Loucy (cell line): ENCODE measurements around the gene KDR.

Experiments
- H2AFZ ChIP-seq: fragments of 200-600 bp; sonication (generic); 2 replicates; pipeline ENCODE4 v1.6.0; 2016; ENCODE audit warnings: antibody characterized with exemption, mild to moderate bottlenecking, low read length, moderate library complexity
- H3F3A ChIP-seq: fragments of 200-600 bp; 2 replicates; pipeline ENCODE4 v1.6.0; 2016; ENCODE audit warnings: antibody characterized with exemption, low read depth, mild to moderate bottlenecking
- H3K27me3 ChIP-seq: fragments of 200-600 bp; sonication (generic); 2 replicates; pipeline ENCODE4 v1.6.1; 2014; ENCODE audit warnings: low read length, mild to moderate bottlenecking; ENCODE audit not compliant: insufficient read depth, poor library complexity, severe bottlenecking
- H3K36me3 ChIP-seq: fragments of 200-600 bp; sonication (generic); 2 replicates; pipeline ENCODE4 v1.6.1; 2016; ENCODE audit warnings: low read length; ENCODE audit not compliant: insufficient read depth
- H3K4me1 ChIP-seq: fragments of 200-600 bp; sonication (generic); 2 replicates; pipeline ENCODE4 v1.5.1; 2014; ENCODE audit warnings: low read length, mild to moderate bottlenecking; ENCODE audit not compliant: insufficient read depth, poor library complexity, severe bottlenecking
- H3K4me2 ChIP-seq: fragments of 200-600 bp; sonication (generic); 2 replicates; pipeline ENCODE4 v1.6.0; 2014; ENCODE audit warnings: antibody characterized with exemption, low read length, low read depth, mild to moderate bottlenecking; ENCODE audit not compliant: poor library complexity, severe bottlenecking
- H3K4me3 ChIP-seq: fragments of 200-600 bp; sonication (generic); 2 replicates; pipeline ENCODE4 v1.5.1; 2014; ENCODE audit warnings: low read length, mild to moderate bottlenecking, mixed read lengths; ENCODE audit not compliant: poor library complexity, severe bottlenecking
- H3K79me2 ChIP-seq: fragments of 200-600 bp; sonication (generic); 2 replicates; pipeline ENCODE4 v1.6.1; 2014; ENCODE audit warnings: low read length; ENCODE audit not compliant: insufficient read depth
- H3K9ac ChIP-seq: fragments of 200-600 bp; sonication (generic); 2 replicates; pipeline ENCODE4 v1.6.0; 2014; ENCODE audit warnings: mild to moderate bottlenecking, low read depth, low read length, moderate library complexity; ENCODE audit not compliant: poor library complexity, severe bottlenecking
- H3K9me2 ChIP-seq: fragments of 200-600 bp; sonication (generic); replicated peaks from 2 replicates; pipeline ENCODE4 v1.6.1; 2016; ENCODE audit warnings: low read depth, low read length, mixed read lengths
- H3K9me3 ChIP-seq: fragments of 200-600 bp; sonication (generic); 2 replicates; pipeline ENCODE4 v1.6.1; 2014; ENCODE audit warnings: mild to moderate bottlenecking, antibody characterized with exemption, low read length, low read depth; ENCODE audit not compliant: insufficient read depth
- H4K20me1 ChIP-seq: fragments of 200-600 bp; sonication (generic); 2 replicates; pipeline ENCODE4 v1.6.0; 2014; ENCODE audit warnings: antibody characterized with exemption, low read length, mild to moderate bottlenecking; ENCODE audit not compliant: insufficient read depth, poor library complexity, severe bottlenecking
- CTCF ChIP-seq: fragments of 200-600 bp; sonication (generic); conservative IDR thresholded peaks from 2 replicates; pipeline ENCODE4 v1.5.1; 2014; ENCODE audit warnings: mild to moderate bottlenecking, antibody characterized with exemption, low read length
- EZH2phosphoT487 ChIP-seq: fragments of 200-600 bp; IDR thresholded peaks from 2 replicates; pipeline ENCODE4 v1.6.1; 2018; ENCODE audit warnings: antibody characterized with exemption, mild to moderate bottlenecking, moderate library complexity, borderline replicate concordance

Gene KDR

GRCh38 chr4:55096045-55096444 is 29.4 kb downstream of the KDR start:
- TF ChIP-seq CTCF, result no peak
- TF ChIP-seq EZH2phosphoT487, result no peak
- Histone ChIP-seq H3K27me3 (no peaks in the 10 kb centered on the region), H3K4me1 (no peaks in the 10 kb centered on the region), H3K4me3 (no peak overlapping the region), H4K20me1 (no peaks in the 10 kb centered on the region), H3K36me3 (no peaks in the 10 kb centered on the region), H3F3A (no peaks in the 10 kb centered on the region), H3K9me3 (no peaks in the 10 kb centered on the region), H2AFZ (no peak overlapping the region), H3K9me2 (no peaks in the 10 kb centered on the region), H3K4me2 (no peak overlapping the region), H3K9ac (no peak overlapping the region), H3K79me2 (no peaks in the 10 kb centered on the region)

- H3K79me2 ChIP-seq, result no peaks in the 10 kb centered on the region
- no peaks in the 10 kb centered on the region for H3K4me1 ChIP-seq
- no peaks in the 10 kb centered on the region for H3K9me3 ChIP-seq
- TF ChIP-seq EZH2phosphoT487 (no peak), CTCF (no peak)
- H3K4me2 ChIP-seq, result no peak overlapping the region
- no peaks in the 10 kb centered on the region for H3K27me3 ChIP-seq
- H3K9me2 ChIP-seq, result no peaks in the 10 kb centered on the region
- no peak overlapping the region for H2AFZ ChIP-seq
- no peak overlapping the region for H3K9ac ChIP-seq
- no peaks in the 10 kb centered on the region for H3F3A ChIP-seq
- no peak overlapping the region for H3K4me3 ChIP-seq
- no peaks in the 10 kb centered on the region for H3K36me3 ChIP-seq
- no peaks in the 10 kb centered on the region for H4K20me1 ChIP-seq
These were observed 32.9 kb downstream of the KDR start for GRCh38 chr4:55092504-55092903.

GRCh38 chr4:55089916-55090315 is 35.5 kb downstream of the KDR start:
- no peaks in the 10 kb centered on the region for H3K36me3 ChIP-seq
- H3F3A ChIP-seq, result no peaks in the 10 kb centered on the region
- H3K9ac ChIP-seq, result no peak overlapping the region
- no peaks in the 10 kb centered on the region for H3K4me1 ChIP-seq
- H3K9me3 ChIP-seq, result no peaks in the 10 kb centered on the region
- H2AFZ ChIP-seq, result no peak overlapping the region
- no peaks in the 10 kb centered on the region for H4K20me1 ChIP-seq
- no peaks in the 10 kb centered on the region for H3K79me2 ChIP-seq
- no peak for TF ChIP-seq EZH2phosphoT487
- TF ChIP-seq CTCF, result no peak
- no peak overlapping the region for H3K4me3 ChIP-seq
- no peak overlapping the region for H3K4me2 ChIP-seq
- no peaks in the 10 kb centered on the region for H3K9me2 ChIP-seq
- H3K27me3 ChIP-seq, result no peaks in the 10 kb centered on the region
